OCI-LY1 (cell line): ENCODE data around the gene RSPH6A.

Experiments
- EZH2 ChIP-seq: fragments of 200-600 bp; sonication (generic), shearing (Covaris generic); IDR thresholded peaks from 2 replicates; pipeline ENCODE4 v1.8.0; 2017; ENCODE audit warnings: borderline replicate concordance, mixed run types, mild to moderate bottlenecking, antibody characterized with exemption, low read length, moderate library complexity, mixed read lengths
- TF ChIP-seq, protein P1 (sequence below): fragments of 200-600 bp; sonication (generic), shearing (Covaris generic); IDR thresholded peaks from 2 replicates; pipeline ENCODE4 v1.5.1; 2017; ENCODE audit warnings: mild to moderate bottlenecking, antibody characterized with exemption, low read length, moderate library complexity, mixed read lengths

DNA sequence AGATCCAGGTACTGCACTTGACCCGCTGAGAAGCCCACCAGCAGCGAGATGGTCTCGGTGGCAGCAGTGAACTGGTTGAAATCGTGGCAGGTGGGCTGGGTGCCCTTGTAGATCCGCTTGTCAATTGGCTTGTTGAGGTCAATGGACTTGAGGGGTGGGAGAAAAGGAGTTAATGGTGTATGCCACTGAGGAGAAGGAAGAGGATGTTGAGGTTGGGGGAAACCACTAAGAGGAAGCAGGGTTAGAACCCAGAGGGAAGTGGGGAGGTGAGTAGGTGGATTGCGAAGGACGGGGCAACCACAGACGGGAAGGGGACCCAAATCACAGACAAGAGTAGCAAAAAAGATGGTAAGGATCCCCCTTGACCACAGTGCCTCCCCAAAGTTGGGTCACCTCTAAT lies 24.2 kb downstream of the RSPH6A start:
- TF ChIP-seq, protein P1, sequence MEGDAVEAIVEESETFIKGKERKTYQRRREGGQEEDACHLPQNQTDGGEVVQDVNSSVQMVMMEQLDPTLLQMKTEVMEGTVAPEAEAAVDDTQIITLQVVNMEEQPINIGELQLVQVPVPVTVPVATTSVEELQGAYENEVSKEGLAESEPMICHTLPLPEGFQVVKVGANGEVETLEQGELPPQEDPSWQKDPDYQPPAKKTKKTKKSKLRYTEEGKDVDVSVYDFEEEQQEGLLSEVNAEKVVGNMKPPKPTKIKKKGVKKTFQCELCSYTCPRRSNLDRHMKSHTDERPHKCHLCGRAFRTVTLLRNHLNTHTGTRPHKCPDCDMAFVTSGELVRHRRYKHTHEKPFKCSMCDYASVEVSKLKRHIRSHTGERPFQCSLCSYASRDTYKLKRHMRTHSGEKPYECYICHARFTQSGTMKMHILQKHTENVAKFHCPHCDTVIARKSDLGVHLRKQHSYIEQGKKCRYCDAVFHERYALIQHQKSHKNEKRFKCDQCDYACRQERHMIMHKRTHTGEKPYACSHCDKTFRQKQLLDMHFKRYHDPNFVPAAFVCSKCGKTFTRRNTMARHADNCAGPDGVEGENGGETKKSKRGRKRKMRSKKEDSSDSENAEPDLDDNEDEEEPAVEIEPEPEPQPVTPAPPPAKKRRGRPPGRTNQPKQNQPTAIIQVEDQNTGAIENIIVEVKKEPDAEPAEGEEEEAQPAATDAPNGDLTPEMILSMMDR = no peak
- no peak for TF ChIP-seq EZH2
